MM.1S (cell line): Measurements from ENCODE around the gene HBP1.

Source experiments
- DNase-seq: peaks from one replicate; pipeline ENCODE4 v3.0.0-alpha.2; 2015
- H2AFZ ChIP-seq: fragments of 300-600 bp; sonication (generic); 2 replicates; pipeline ENCODE4 v1.6.0; 2016; ENCODE audit warnings: antibody characterized with exemption, low read length
- H3F3A ChIP-seq: fragments of 300-600 bp; sonication (generic); 2 replicates; pipeline ENCODE4 v1.6.1; 2016; ENCODE audit warnings: mild to moderate bottlenecking, antibody characterized with exemption, low read length, moderate library complexity, mixed read lengths; ENCODE audit not compliant: insufficient read depth
- H3K27ac ChIP-seq: fragments of 300-600 bp; sonication (generic); 2 replicates; pipeline ENCODE4 v1.5.1; 2016; ENCODE audit warnings: mild to moderate bottlenecking, low read length
- H3K27me3 ChIP-seq: fragments of 300-600 bp; sonication (generic); replicated peaks from 2 replicates; pipeline ENCODE4 v1.6.0; 2016; ENCODE audit warnings: low read length; ENCODE audit not compliant: insufficient read depth
- H3K36me3 ChIP-seq: fragments of 300-600 bp; sonication (generic); replicated peaks from 2 replicates; pipeline ENCODE4 v1.6.1; 2016; ENCODE audit warnings: mild to moderate bottlenecking, low read length, mixed read lengths; ENCODE audit not compliant: insufficient read depth
- H3K4me1 ChIP-seq: fragments of 300-600 bp; sonication (generic); 2 replicates; pipeline ENCODE4 v1.6.1; 2016; ENCODE audit warnings: low read length, mixed read lengths
- H3K4me2 ChIP-seq: fragments of 300-600 bp; sonication (generic); 2 replicates; pipeline ENCODE4 v1.6.0; 2016; ENCODE audit warnings: low read depth, low read length
- H3K4me3 ChIP-seq: fragments of 300-600 bp; sonication (generic); 2 replicates; pipeline ENCODE4 v1.5.1; 2016; ENCODE audit warnings: low read length, mixed read lengths
- H3K79me2 ChIP-seq: fragments of 300-600 bp; sonication (generic); 2 replicates; pipeline ENCODE4 v1.6.1; 2016; ENCODE audit warnings: mixed run types, low read length, mixed read lengths
- H3K9ac ChIP-seq: fragments of 300-600 bp; sonication (generic); 2 replicates; pipeline ENCODE4 v1.6.1; 2016; ENCODE audit warnings: low read length, mixed read lengths
- H3K9me2 ChIP-seq: fragments of 300-600 bp; sonication (generic); replicated peaks from 2 replicates; pipeline ENCODE4 v1.6.1; 2016; ENCODE audit warnings: mild to moderate bottlenecking, low read length, mixed read lengths; ENCODE audit not compliant: insufficient read depth
- H3K9me3 ChIP-seq: fragments of 300-600 bp; sonication (generic); replicated peaks from 2 replicates; pipeline ENCODE4 v1.6.1; 2016; ENCODE audit warnings: mild to moderate bottlenecking, low read length, mixed read lengths; ENCODE audit not compliant: insufficient read depth
- H4K20me1 ChIP-seq: fragments of 300-600 bp; sonication (generic); 2 replicates; pipeline ENCODE4 v1.6.1; 2016; ENCODE audit warnings: mild to moderate bottlenecking, low read length, moderate library complexity, mixed read lengths; ENCODE audit not compliant: insufficient read depth
- EZH2 ChIP-seq: fragments of 300-600 bp; sonication (generic); optimal IDR thresholded peaks from 2 replicates; pipeline ENCODE3; 2017; ENCODE audit warnings: low read depth, mild to moderate bottlenecking, antibody characterized with exemption, low read length, mixed read lengths
- EZH2phosphoT487 ChIP-seq: fragments of 300-600 bp; sonication (generic); IDR thresholded peaks from 2 replicates; pipeline ENCODE4 v1.6.1; 2018; ENCODE audit warnings: antibody characterized with exemption, low read length
- TF ChIP-seq, protein P1 (sequence below): fragments of 300-600 bp; sonication (generic); IDR thresholded peaks from 2 replicates; pipeline ENCODE4 v1.5.1; 2016; ENCODE audit warnings: antibody characterized with exemption, low read length, mixed read lengths

Gene HBP1

DNA sequence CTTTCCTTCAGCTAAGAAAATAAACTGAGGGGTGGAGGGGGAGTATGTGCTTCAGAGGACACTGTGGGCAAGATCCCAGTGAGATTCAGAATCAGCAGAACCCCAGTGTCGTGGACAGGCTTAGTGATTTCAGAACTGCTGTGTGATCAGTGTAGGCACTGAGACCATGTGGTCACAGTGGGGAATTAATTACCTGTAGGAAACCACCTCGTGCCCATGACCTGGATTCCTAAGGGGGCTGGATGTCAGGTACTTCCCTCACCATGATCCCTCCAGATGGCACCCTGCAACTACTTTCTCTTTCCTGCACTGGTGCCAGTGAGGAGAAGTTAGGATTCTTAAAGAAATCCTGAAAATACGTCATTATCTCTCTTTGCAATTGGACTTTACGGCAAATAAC lies 64.4 kb downstream of the HBP1 start:
- no peak overlapping the region for H3K27ac ChIP-seq
- no peak for DNase-seq
- no peaks in the 10 kb centered on the region for H3K36me3 ChIP-seq
- H3K4me3 ChIP-seq: no peak overlapping the region
- H3K9me3 ChIP-seq: no peaks in the 10 kb centered on the region
- no peaks in the 10 kb centered on the region for H3K9me2 ChIP-seq
- H3K4me1 ChIP-seq: no peaks in the 10 kb centered on the region
- no peaks in the 10 kb centered on the region for H4K20me1 ChIP-seq
- no peak overlapping the region for H3K4me2 ChIP-seq
- TF ChIP-seq, protein P1, sequence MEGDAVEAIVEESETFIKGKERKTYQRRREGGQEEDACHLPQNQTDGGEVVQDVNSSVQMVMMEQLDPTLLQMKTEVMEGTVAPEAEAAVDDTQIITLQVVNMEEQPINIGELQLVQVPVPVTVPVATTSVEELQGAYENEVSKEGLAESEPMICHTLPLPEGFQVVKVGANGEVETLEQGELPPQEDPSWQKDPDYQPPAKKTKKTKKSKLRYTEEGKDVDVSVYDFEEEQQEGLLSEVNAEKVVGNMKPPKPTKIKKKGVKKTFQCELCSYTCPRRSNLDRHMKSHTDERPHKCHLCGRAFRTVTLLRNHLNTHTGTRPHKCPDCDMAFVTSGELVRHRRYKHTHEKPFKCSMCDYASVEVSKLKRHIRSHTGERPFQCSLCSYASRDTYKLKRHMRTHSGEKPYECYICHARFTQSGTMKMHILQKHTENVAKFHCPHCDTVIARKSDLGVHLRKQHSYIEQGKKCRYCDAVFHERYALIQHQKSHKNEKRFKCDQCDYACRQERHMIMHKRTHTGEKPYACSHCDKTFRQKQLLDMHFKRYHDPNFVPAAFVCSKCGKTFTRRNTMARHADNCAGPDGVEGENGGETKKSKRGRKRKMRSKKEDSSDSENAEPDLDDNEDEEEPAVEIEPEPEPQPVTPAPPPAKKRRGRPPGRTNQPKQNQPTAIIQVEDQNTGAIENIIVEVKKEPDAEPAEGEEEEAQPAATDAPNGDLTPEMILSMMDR: no peak
- no peak for TF ChIP-seq EZH2
- TF ChIP-seq EZH2phosphoT487: no peak
- no peak overlapping the region for H3K9ac ChIP-seq
- no peaks in the 10 kb centered on the region for H3K27me3 ChIP-seq
- H3K79me2 ChIP-seq: no peaks in the 10 kb centered on the region
- H2AFZ ChIP-seq: no peak overlapping the region
- H3F3A ChIP-seq: no peaks in the 10 kb centered on the region

DNA sequence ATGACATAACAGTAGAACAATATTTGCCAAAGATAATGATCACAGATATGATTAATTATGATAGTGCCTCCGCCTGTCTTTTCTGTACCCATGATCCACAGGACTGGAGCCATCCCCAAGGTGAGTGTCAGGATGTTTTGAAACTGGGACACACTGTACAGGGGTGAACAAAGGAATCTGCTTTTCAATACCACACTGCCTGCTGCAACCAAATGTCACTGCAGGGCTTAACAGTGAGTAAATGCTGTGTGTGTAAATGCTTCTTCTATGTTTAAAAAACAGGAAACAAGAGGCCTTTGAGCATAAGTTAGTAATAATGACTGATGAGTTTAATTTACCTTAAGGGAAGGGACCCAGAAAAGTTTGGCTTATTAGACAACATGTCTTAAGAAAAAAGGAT lies 65.2 kb downstream of the HBP1 start:
- no peak overlapping the region for H3K4me2 ChIP-seq
- H3K27ac ChIP-seq: no peak overlapping the region
- no peaks in the 10 kb centered on the region for H3K36me3 ChIP-seq
- no peaks in the 10 kb centered on the region for H3K27me3 ChIP-seq
- H3K9me2 ChIP-seq: no peaks in the 10 kb centered on the region
- H2AFZ ChIP-seq: no peak overlapping the region
- no peaks in the 10 kb centered on the region for H3K9me3 ChIP-seq
- H3K4me1 ChIP-seq: no peaks in the 10 kb centered on the region
- DNase-seq: no peak
- TF ChIP-seq, protein P1: no peak
- no peak for TF ChIP-seq EZH2
- no peak for TF ChIP-seq EZH2phosphoT487
- H3K9ac ChIP-seq: no peak overlapping the region
- H3K79me2 ChIP-seq: no peaks in the 10 kb centered on the region
- no peaks in the 10 kb centered on the region for H4K20me1 ChIP-seq
- no peaks in the 10 kb centered on the region for H3F3A ChIP-seq
- no peak overlapping the region for H3K4me3 ChIP-seq

DNA sequence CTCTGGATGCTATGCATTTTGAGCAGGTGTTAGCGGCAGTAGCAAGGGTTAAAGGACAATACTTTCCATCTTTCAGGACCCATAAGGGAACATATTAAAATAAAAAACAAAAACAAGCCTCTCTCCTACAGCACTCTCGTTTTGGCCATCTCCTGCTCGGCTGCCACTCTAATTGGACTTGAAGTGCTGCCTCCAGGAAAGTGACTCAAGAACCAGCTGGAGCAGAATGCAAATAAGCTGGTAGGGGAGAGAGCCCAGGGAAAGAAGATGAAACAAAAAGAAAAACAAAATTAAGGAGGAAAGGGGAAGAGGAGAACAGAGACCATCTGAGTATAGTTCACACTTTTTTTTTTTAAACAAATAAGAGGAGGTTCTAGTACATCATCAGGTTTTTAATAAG lies 65.6 kb downstream of the HBP1 start:
- Histone ChIP-seq H3K4me2 (no peak overlapping the region), H3K27me3 (no peaks in the 10 kb centered on the region), H3K9ac (no peak overlapping the region), H3K9me3 (no peaks in the 10 kb centered on the region), H3K36me3 (no peaks in the 10 kb centered on the region), H3K4me3 (no peak overlapping the region), H3F3A (no peaks in the 10 kb centered on the region), H4K20me1 (no peaks in the 10 kb centered on the region), H3K4me1 (no peaks in the 10 kb centered on the region), H2AFZ (no peak overlapping the region), H3K27ac (no peak overlapping the region), H3K79me2 (no peaks in the 10 kb centered on the region), H3K9me2 (no peaks in the 10 kb centered on the region)
- no peak for DNase-seq
- TF ChIP-seq, protein P1: no peak
- TF ChIP-seq EZH2 (no peak), EZH2phosphoT487 (no peak)

DNA sequence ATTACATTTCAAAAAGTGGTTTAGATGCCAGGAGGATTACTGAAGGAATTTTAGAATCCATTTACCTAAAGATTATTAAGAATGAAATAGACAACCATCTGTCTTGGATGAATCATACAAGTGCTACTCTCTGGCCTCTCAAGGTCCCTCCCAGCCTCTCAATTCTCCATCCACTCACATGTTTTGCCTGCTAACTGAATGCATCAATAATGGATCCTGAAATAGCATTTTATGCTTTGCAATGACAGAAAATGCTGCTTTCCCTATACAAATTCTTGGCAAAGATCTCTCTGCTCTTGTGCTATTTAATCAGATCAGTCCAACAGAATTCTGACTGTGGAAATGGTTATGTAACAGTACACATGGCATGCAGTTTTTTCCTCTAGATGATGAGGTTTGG lies 68.1 kb downstream of the HBP1 start:
- H3F3A ChIP-seq: no peaks in the 10 kb centered on the region
- no peak overlapping the region for H3K9ac ChIP-seq
- TF ChIP-seq EZH2phosphoT487 (no peak), EZH2 (no peak)
- TF ChIP-seq, protein P1: no peak
- H3K9me2 ChIP-seq: no peaks in the 10 kb centered on the region
- no peak overlapping the region for H3K4me3 ChIP-seq
- no peaks in the 10 kb centered on the region for H3K27me3 ChIP-seq
- no peak overlapping the region for H3K27ac ChIP-seq
- H3K36me3 ChIP-seq: no peaks in the 10 kb centered on the region
- no peak overlapping the region for H2AFZ ChIP-seq
- H3K79me2 ChIP-seq: no peaks in the 10 kb centered on the region
- no peak overlapping the region for H3K4me2 ChIP-seq
- H3K9me3 ChIP-seq: no peaks in the 10 kb centered on the region
- no peaks in the 10 kb centered on the region for H4K20me1 ChIP-seq
- no peak for DNase-seq
- H3K4me1 ChIP-seq: no peaks in the 10 kb centered on the region
